Uterus (tissue), 4 donors: Measurements from ENCODE around the gene TEKT4. TPM values are rescaled to one million over a fixed set of nuclear protein-coding genes. Genes with fewer than 3 reads are reported as not detected.

Source experiments
- DNase-seq, 2 donors: peaks; one replicate each; pipeline ENCODE4 v3.0.0-alpha.2; 2019 to 2020
- H3K27ac ChIP-seq, 2 donors: fragments of 200-600 bp; sonication (generic); 1 replicate in 1 of 2; 2 replicates in 1 of 2; pipeline ENCODE4 v1.5.1; 2016 to 2018
- H3K27me3 ChIP-seq, 2 donors: fragments of 200-600 bp; sonication (generic); one replicate each; pipeline ENCODE4 v1.5.1; 2018 to 2019; ENCODE audit warnings: control low read depth in 1 of 2
- H3K36me3 ChIP-seq, 2 donors: fragments of 200-600 bp; sonication (generic); one replicate each; pipeline ENCODE4 v1.5.1; 2019; ENCODE audit warnings: control low read depth in 1 of 2
- H3K4me1 ChIP-seq, 2 donors: fragments of 200-600 bp; sonication (generic); one replicate each; pipeline ENCODE4 v1.5.1; 2018 to 2019; ENCODE audit warnings: control low read depth in 1 of 2
- H3K4me3 ChIP-seq, 2 donors: fragments of 200-600 bp; sonication (generic); 1 replicate in 1 of 2; 2 replicates in 1 of 2; pipeline ENCODE4 v1.5.1; 2018 to 2019; ENCODE audit warnings: mild to moderate bottlenecking in 1 of 2
- H3K9me3 ChIP-seq, 2 donors: fragments of 200-600 bp; sonication (generic); one replicate each; pipeline ENCODE4 v1.5.1; 2019; ENCODE audit warnings: control low read depth in 1 of 2
- POLR2A ChIP-seq, 2 donors: fragments of 450-650 bp; IDR thresholded peaks; one replicate each; pipeline ENCODE4 v1.6.1; 2016; ENCODE audit warnings: antibody characterized with exemption in 2 of 2, mild to moderate bottlenecking in 1 of 2, moderate library complexity in 1 of 2
- intact Hi-C: fragments of 100-400 bp; cut with DNase I; formaldehyde crosslinking; loops from one replicate; pipeline ENCODE4 v1.15.1; 2023; ENCODE audit warnings: low total_unique reads
- total RNA-seq, 4 donors: library from RNA; depleted of rRNA in 3 of 4; stranded (reverse); fragments of >200 nt in 3 of 4; gene quantifications; one replicate each; pipeline versions ENCODE4 v1.1.0 to v1.2.4, GENCODE V29; 2014 to 2023
- TF ChIP-seq, protein P1 (sequence below), 4 experiments: fragments of 200-600 bp in 2 of 4; fragments of 450-650 bp in 2 of 4; sonication (generic) in 2 of 4; IDR thresholded peaks; one replicate each; pipeline ENCODE4 v1.5.1; 2016 to 2019; ENCODE audit warnings: antibody characterized with exemption in 4 of 4, mild to moderate bottlenecking in 2 of 4, moderate library complexity in 1 of 4
- donor health status: DM: yes; HTN: yes; CAD: no.

TEKT4 gene
- total RNA-seq, 4 donors from 2014 or later, result 0.55 TPM; not detected in 3

DNA sequence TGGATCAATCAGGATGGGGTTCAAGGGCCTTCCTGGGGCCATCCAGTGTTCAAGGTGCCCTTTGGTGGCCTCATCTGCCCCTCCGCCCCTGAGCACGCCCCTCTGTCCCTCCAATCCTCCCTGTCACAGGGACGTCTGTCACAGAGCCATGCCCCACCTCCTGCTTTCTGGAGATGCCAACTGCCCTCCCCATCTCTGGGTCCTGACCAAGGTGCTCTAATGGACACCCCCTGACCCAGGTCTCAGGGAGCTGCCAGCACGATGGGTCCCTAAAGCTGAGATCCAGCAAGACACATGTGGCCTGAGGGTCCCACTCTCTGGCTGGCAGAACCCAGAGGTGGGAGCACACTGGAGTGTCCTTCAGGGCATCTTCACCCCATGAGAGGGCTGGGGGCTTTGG lies 2.1 kb upstream of the TEKT4 start:
- H3K9me3 ChIP-seq, result no peaks in the 10 kb centered on the region
- H3K27ac ChIP-seq, result no peak overlapping the region
- intact Hi-C loops, result no loop called here
- no peak for DNase-seq
- H3K27me3 ChIP-seq, result no peaks in the 10 kb centered on the region
- H3K4me3 ChIP-seq, result no peak overlapping the region
- H3K4me1 ChIP-seq, result no peaks in the 10 kb centered on the region
- TF ChIP-seq, protein P1, sequence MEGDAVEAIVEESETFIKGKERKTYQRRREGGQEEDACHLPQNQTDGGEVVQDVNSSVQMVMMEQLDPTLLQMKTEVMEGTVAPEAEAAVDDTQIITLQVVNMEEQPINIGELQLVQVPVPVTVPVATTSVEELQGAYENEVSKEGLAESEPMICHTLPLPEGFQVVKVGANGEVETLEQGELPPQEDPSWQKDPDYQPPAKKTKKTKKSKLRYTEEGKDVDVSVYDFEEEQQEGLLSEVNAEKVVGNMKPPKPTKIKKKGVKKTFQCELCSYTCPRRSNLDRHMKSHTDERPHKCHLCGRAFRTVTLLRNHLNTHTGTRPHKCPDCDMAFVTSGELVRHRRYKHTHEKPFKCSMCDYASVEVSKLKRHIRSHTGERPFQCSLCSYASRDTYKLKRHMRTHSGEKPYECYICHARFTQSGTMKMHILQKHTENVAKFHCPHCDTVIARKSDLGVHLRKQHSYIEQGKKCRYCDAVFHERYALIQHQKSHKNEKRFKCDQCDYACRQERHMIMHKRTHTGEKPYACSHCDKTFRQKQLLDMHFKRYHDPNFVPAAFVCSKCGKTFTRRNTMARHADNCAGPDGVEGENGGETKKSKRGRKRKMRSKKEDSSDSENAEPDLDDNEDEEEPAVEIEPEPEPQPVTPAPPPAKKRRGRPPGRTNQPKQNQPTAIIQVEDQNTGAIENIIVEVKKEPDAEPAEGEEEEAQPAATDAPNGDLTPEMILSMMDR (IDR thresholded peaks at IDR 0.05), result no peak
- no peak for TF ChIP-seq POLR2A (IDR thresholded peaks at IDR 0.05)
- no peaks in the 10 kb centered on the region for H3K36me3 ChIP-seq

DNA sequence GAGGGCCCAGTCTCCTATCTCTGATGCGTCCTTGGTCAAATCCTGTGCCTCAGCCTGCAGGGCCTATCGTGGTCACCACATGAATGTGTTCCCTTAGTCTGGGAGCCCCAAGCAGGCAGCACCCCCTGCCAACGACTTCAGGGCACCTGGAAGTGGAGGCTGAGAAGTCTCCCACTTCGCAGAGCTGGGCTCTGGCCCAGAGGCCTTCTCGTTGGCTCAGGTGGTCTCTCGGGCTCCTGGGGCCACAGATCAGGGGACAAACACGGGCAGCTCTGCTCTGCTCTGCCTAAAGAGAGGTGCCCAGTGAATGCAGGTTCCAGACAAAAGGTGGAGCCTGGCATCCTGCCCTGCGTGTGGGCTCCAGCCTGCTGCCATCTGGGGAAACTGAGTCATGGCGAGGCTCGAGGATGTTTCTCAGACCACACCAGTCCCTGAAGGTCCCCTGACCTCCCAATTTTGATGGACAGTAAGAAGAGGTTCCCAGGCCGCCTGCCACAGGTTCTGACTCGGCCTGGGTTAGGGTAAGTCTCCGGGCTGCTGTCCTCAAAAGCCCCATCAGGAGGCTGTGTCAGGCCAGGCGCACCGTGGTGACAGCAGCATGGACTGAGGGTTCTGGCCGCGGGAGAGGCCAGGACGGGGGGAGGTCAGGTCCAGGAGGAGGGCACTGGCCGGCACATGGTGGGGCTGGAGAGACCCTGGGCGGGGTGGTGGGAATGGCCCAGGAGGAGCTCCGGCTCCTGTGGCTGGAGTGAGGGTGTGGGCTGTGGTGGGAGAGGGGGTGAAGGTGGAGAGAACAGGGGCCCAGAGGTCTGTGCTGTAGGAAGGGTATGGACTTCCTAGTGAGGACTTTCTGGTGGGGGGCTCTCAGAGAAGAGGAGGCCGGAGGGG lies 1.4 kb upstream of the TEKT4 start:
- Histone ChIP-seq H3K4me1 (no peaks in the 10 kb centered on the region), H3K27me3 (no peaks in the 10 kb centered on the region)

DNA sequence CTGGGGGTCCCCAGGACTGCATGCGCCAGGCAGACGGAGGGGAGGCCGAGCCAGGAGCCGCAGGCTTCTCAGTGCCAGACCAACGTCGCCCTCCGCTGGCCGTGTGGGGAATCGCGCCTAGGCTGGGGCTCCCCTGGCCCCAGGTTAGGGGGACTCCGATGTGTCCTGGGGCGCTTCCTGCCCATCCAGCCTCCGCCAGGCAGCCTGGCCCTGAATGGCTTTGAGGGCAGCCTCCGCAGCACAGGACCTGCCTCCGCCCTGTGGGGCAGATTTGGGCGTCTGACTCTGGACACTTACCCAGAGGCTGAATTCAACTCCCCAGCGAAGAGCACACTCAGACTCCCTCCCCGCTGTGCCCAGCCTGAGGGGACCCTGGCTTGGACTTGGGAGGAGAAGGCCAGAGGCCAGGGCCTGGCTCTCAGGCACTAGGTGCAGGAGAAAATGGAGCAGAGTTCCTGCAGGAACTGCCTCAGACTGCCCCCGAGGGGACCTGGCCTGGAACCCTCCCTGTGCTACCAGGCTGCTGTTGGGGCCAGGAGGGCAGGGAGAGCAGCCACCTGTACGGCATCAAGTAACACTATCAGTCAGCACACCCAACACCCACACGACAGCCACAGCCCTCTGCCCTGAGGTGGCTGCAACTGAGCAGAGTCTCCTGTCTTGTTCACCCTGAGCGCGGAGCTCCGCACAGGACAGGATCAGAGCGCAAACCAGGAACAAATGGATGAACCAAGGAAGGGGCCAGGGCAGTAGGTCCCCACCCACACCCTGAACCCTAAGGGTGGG lies 597 bp upstream of the TEKT4 start:
- no peaks in the 10 kb centered on the region for H3K27me3 ChIP-seq

More for the DNA sequence above, 1.4 kb upstream of the TEKT4 start:
- intact Hi-C loops, result no loop called here
- Histone ChIP-seq H3K27ac (no peak overlapping the region), H3K36me3 (no peaks in the 10 kb centered on the region), H3K4me3 (no peak overlapping the region), H3K9me3 (no peaks in the 10 kb centered on the region)
- no peak for DNase-seq
- TF ChIP-seq, protein P1 (IDR thresholded peaks at IDR 0.05), result no peak
- TF ChIP-seq POLR2A (IDR thresholded peaks at IDR 0.05), result no peak

DNA sequence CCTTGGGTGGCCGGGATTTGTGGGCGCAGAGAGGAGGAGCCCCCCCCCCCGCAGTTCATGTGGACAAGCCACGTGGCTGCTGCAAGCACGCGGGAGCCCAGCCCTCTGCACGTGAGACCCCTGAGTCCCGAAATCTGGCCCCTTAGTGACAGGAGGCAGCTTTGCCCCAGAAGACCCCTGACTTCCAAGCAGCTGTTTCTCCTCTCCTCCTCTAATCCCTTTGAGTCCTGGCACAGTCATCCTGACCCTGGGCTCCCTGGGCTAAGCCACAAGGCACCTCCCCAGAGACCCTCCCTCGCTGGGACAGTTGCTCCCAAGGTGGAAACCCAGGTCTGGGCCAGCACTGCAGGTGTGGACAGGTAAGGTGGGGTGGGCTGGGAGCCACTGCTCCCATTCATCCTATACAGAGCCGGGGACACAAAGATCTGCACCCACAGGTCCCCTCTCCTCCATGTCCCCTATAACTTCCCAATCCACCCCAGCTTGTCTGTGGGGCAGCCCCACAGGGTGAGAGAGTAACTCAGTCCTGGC lies 923 bp downstream of the TEKT4 start:
- Histone ChIP-seq H3K4me1 (no peaks in the 10 kb centered on the region), H3K9me3 (no peaks in the 10 kb centered on the region), H3K27me3 (no peaks in the 10 kb centered on the region), H3K4me3 (no peak overlapping the region), H3K27ac (no peak overlapping the region), H3K36me3 (no peaks in the 10 kb centered on the region)
- no peak for DNase-seq
- intact Hi-C loops, result no loop called here
- TF ChIP-seq, protein P1 (IDR thresholded peaks at IDR 0.05), result no peak
- TF ChIP-seq POLR2A (IDR thresholded peaks at IDR 0.05), result no peak

More for the DNA sequence above, 597 bp upstream of the TEKT4 start:
- Histone ChIP-seq H3K36me3 (no peaks in the 10 kb centered on the region), H3K9me3 (no peaks in the 10 kb centered on the region), H3K4me3 (no peak overlapping the region), H3K27ac (no peak overlapping the region), H3K4me1 (no peaks in the 10 kb centered on the region)
- intact Hi-C loops, result no loop called here
- no peak for TF ChIP-seq POLR2A (IDR thresholded peaks at IDR 0.05)
- TF ChIP-seq, protein P1 (IDR thresholded peaks at IDR 0.05), result no peak
- no peak for DNase-seq
